ENCODE data around the gene CNR1.

DNA sequence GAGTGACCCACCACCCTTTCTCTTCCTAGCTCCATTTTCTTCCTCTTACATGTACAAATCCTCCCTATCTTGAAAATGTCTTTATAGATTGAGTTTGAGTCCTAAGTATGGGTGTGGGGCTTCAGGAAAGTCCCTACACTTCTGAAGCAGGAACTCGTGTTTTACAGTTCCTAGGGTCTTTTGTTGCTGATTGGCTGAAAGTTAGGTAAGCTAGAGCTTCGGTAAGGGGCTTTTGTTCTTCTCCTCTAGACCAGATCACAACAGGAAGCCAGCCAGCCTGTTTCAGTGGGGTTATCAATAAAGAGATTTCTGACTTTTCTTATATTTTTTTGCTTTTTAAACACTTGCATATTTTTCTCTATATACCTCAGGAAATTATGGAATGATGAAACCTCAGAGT lies 51.3 kb downstream of the CNR1 start:
- TF ChIP-seq, protein P1, sequence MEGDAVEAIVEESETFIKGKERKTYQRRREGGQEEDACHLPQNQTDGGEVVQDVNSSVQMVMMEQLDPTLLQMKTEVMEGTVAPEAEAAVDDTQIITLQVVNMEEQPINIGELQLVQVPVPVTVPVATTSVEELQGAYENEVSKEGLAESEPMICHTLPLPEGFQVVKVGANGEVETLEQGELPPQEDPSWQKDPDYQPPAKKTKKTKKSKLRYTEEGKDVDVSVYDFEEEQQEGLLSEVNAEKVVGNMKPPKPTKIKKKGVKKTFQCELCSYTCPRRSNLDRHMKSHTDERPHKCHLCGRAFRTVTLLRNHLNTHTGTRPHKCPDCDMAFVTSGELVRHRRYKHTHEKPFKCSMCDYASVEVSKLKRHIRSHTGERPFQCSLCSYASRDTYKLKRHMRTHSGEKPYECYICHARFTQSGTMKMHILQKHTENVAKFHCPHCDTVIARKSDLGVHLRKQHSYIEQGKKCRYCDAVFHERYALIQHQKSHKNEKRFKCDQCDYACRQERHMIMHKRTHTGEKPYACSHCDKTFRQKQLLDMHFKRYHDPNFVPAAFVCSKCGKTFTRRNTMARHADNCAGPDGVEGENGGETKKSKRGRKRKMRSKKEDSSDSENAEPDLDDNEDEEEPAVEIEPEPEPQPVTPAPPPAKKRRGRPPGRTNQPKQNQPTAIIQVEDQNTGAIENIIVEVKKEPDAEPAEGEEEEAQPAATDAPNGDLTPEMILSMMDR (IDR thresholded peaks at IDR 0.05; ENCODE audit: poor library complexity, severe bottlenecking): no peak
- no peak for TF ChIP-seq EZH2 (IDR thresholded peaks at IDR 0.05; ENCODE audit: borderline replicate concordance, insufficient read depth, low read length, poor library complexity, severe bottlenecking)
- no peak for TF ChIP-seq EP300 (conservative IDR thresholded peaks at IDR 0.05; ENCODE audit: poor library complexity, severe bottlenecking)
- TF ChIP-seq, protein P2, sequence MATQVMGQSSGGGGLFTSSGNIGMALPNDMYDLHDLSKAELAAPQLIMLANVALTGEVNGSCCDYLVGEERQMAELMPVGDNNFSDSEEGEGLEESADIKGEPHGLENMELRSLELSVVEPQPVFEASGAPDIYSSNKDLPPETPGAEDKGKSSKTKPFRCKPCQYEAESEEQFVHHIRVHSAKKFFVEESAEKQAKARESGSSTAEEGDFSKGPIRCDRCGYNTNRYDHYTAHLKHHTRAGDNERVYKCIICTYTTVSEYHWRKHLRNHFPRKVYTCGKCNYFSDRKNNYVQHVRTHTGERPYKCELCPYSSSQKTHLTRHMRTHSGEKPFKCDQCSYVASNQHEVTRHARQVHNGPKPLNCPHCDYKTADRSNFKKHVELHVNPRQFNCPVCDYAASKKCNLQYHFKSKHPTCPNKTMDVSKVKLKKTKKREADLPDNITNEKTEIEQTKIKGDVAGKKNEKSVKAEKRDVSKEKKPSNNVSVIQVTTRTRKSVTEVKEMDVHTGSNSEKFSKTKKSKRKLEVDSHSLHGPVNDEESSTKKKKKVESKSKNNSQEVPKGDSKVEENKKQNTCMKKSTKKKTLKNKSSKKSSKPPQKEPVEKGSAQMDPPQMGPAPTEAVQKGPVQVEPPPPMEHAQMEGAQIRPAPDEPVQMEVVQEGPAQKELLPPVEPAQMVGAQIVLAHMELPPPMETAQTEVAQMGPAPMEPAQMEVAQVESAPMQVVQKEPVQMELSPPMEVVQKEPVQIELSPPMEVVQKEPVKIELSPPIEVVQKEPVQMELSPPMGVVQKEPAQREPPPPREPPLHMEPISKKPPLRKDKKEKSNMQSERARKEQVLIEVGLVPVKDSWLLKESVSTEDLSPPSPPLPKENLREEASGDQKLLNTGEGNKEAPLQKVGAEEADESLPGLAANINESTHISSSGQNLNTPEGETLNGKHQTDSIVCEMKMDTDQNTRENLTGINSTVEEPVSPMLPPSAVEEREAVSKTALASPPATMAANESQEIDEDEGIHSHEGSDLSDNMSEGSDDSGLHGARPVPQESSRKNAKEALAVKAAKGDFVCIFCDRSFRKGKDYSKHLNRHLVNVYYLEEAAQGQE (IDR thresholded peaks at IDR 0.05; ENCODE audit: borderline replicate concordance): no peak
- TF ChIP-seq TAF1 (IDR thresholded peaks at IDR 0.05; ENCODE audit: low read depth): no peak
- no peak for TF ChIP-seq MXI1 (conservative IDR thresholded peaks at IDR 0.05; ENCODE audit: poor library complexity, severe bottlenecking)
- no peak for TF ChIP-seq SMC3 (conservative IDR thresholded peaks at IDR 0.05; ENCODE audit: poor library complexity)
- TF ChIP-seq POLR2AphosphoS5 (IDR thresholded peaks at IDR 0.05): no peak
